GM18517 (cell line): ENCODE results near the gene MME.

Experiments
- ATAC-seq: cut with Tn5 transposase; IDR thresholded peaks from one replicate; pipeline ENCODE4 v1.9.1; 2021; ENCODE audit warnings: mild to moderate bottlenecking, moderate library complexity; ENCODE audit not compliant: unreplicated experiment

MME gene

DNA sequence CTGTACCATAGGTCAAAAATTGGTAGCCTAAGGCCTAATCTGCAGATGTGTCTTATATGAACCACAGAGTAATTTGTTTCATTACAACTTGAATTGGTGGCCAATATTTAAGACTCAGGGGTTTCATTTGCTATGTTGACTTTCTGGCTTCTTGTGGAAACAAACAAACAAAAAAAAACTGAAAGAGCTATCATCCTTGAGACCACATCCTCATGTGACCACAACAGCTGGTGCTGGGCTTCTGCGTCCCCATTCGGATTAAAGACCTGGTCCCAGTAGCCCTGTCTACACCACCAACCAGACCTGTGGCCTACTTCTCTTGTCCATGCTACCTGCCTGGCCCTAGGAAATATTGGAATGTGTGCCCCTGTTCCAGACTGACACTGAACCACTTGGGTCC is 151.7 kb downstream of the MME start:
- no peak for ATAC-seq

DNA sequence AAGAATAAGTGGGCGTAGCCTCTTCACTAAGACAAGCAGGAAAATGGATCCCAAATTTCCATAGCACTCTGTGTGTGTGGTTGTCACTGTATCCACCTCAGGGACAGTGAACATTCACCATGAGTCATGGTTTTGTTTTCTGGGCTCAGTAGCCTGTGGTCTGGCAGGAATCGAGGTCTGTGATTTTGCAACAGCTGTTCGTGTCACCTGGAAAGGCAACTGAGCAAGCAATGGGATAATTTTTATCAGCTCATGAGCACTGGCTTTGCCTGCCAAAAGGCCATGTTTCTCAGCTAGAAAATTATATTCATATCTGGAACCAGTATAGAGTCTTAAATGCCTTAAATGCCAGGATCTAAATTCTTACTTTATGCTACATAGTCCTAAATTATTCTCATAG is 152.5 kb downstream of the MME start:
- ATAC-seq: no peak

DNA sequence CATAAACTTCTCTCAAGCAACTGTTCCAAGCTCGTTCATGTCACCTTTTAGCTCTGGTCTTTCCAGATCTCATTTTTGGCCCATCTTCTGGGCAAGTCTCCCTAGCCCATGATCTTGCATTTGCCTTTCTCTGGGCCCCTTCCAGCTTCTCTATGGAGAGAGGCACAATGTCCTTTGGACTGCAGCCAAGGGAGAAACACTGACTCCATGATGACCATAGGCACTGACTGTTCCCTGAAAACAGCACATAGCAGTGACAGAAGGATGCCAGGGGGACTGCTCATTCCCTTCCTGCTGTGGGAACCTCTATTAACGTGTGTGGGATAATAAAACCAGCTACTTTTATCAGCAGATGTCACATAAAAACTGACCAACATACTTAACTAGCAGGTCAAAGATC is 153.1 kb downstream of the MME start:
- no peak for ATAC-seq
